ENCODE measurements around the gene NFAT5. TPM values are rescaled to one million over a fixed set of nuclear protein-coding genes. Genes with fewer than 3 reads are reported as not detected.
A peak's percentile ranks its signal among the peaks of the same experiment; 100 is the strongest.

NFAT5 gene
- polyA plus RNA-seq, 2 of the 4 experiments (the other 2 are of a cell fraction) = 9.5 to 45.1 TPM

- CTCF ChIA-PET = interaction anchor here (0.6 to 1.0 kb wide), 3 partner anchors 39 to 571 kb away, joined by 3 to 4 read pairs (median 3); partner anchors contain the start of gene NFAT5
Measured at GRCh38 chr16:69526831-69527655, 38.7 kb upstream of the NFAT5 start.

GRCh38 chr16:69531988-69532387, 33.8 kb upstream of the NFAT5 start:
- H3K4me2 ChIP-seq = peak overlapping the region; percentile 82
- 88% methylated on average over 1 of the region's 1 CpG for WGBS (ENCODE audit: missing lambda C conversion rate)
- H3K9me3 ChIP-seq = no peaks in the 10 kb centered on the region
- TF ChIP-seq CBX8 (IDR thresholded peaks at IDR 0.05) (no peak), FOXS1 (CRISPR knock-in tag; IDR thresholded peaks at IDR 0.05) (no peak), NPAS2 (CRISPR knock-in tag; IDR thresholded peaks at IDR 0.05; ENCODE audit: borderline replicate concordance) (no peak), BHLHE40 (IDR thresholded peaks at IDR 0.05; ENCODE audit: low read depth, low read length) (no peak), CHD4 (IDR thresholded peaks at IDR 0.05; ENCODE audit: borderline replicate concordance) (no peak), SMC3 (IDR thresholded peaks at IDR 0.05) (no peak), HOXB5 (CRISPR knock-in tag; IDR thresholded peaks at IDR 0.05) (no peak), KDM5A (IDR thresholded peaks at IDR 0.05) (no peak), SREBF2 (IDR thresholded peaks at IDR 0.05) (no peak), CEBPB (IDR thresholded peaks at IDR 0.05) (no peak), ZFP36 (IDR thresholded peaks at IDR 0.05; ENCODE audit: borderline replicate concordance, partially characterized antibody) (no peak), EHMT2 (IDR thresholded peaks at IDR 0.05; ENCODE audit: low read depth) (no peak), JUNB (IDR thresholded peaks at IDR 0.05) (no peak), HDAC2 (IDR thresholded peaks at IDR 0.05) (no peak), MYC (IDR thresholded peaks at IDR 0.05; ENCODE audit: borderline replicate concordance, low read length) (no peak), ATOH8 (CRISPR knock-in tag; IDR thresholded peaks at IDR 0.05; ENCODE audit: low read depth) (no peak), RNF2 (IDR thresholded peaks at IDR 0.05; ENCODE audit: borderline replicate concordance, low read depth) (no peak)
- H3K4me3 ChIP-seq = no peak overlapping the region
- ChIA-PET CTCF (interaction anchor here (0.9 to 1.6 kb wide), 3 partner anchors 10 to 32 kb away, joined by 3 to 4 read pairs (median 3); no protein-coding TSS in a partner anchor), POLR2A (no interaction called here)
- DNase-seq (ENCODE audit: low read depth in 1 of 2, low spot score in 1 of 2) (no peak), ATAC-seq (no peak), FAIRE-seq (no peak)
- H3K4me1 ChIP-seq = peaks cover 67% of the 10 kb centered on the region
- peak overlapping the region; percentile 85 to 97 for H3K27ac ChIP-seq

More at GRCh38 chr16:69526831-69527655, 38.7 kb upstream of the NFAT5 start:
- no peak for ATAC-seq
- DNase-seq (ENCODE audit: low read depth in 1 of 2, low spot score in 1 of 2) = no peak
- no peaks in the 10 kb centered on the region for H3K9me3 ChIP-seq
- no peak for FAIRE-seq
- H3K4me3 ChIP-seq = no peak overlapping the region
- no peak overlapping the region for H3K4me2 ChIP-seq
- H3K27ac ChIP-seq = peak overlapping the region; percentile 51 to 72
- TF ChIP-seq HOXB13 (CRISPR knock-in tag; IDR thresholded peaks at IDR 0.05; ENCODE audit: low read depth) (no peak), SMC3 (IDR thresholded peaks at IDR 0.05) (no peak), JUNB (IDR thresholded peaks at IDR 0.05) (no peak), BHLHE40 (IDR thresholded peaks at IDR 0.05; ENCODE audit: low read depth, low read length) (no peak), ZC3H11A (IDR thresholded peaks at IDR 0.05) (no peak), ZFP36 (IDR thresholded peaks at IDR 0.05; ENCODE audit: borderline replicate concordance, partially characterized antibody) (no peak), HMGXB4 (CRISPR knock-in tag; IDR thresholded peaks at IDR 0.05; ENCODE audit: borderline replicate concordance) (no peak), SREBF2 (IDR thresholded peaks at IDR 0.05) (no peak), FOSB (CRISPR knock-in tag; IDR thresholded peaks at IDR 0.05) (no peak), ESRRA (IDR thresholded peaks at IDR 0.05; ENCODE audit: borderline replicate concordance, low read length) (no peak), MAFK (IDR thresholded peaks at IDR 0.05; ENCODE audit: partially characterized antibody) (no peak), HOXA7 (CRISPR knock-in tag; IDR thresholded peaks at IDR 0.05) (no peak), JUN (IDR thresholded peaks at IDR 0.05) (no peak), EHF (CRISPR knock-in tag; IDR thresholded peaks at IDR 0.05) (no peak), HOXB5 (CRISPR knock-in tag; IDR thresholded peaks at IDR 0.05) (no peak), KDM5A (IDR thresholded peaks at IDR 0.05) (no peak), NR3C1 (IDR thresholded peaks at IDR 0.05) (no peak)
- WGBS (ENCODE audit: missing lambda C conversion rate) = 93% methylated on average over 11 of the region's 11 CpGs
- H3K4me1 ChIP-seq = peaks cover 33% of the 10 kb centered on the region
- POLR2A ChIA-PET = no interaction called here
